Spleen (tissue), 11 donors: Measurements from ENCODE around the gene PRCP. TPM values are rescaled to one million over a fixed set of nuclear protein-coding genes. Genes with fewer than 3 reads are reported as not detected.

Experiments
- DNase-seq: peaks from one replicate; pipeline ENCODE4 v3.0.0-alpha.2; 2020
- H3K27ac ChIP-seq, 8 donors: fragments of 200-600 bp; sonication (generic) in 7 of 8; 1 replicate in 4 of 8; 2 replicates in 4 of 8; pipeline versions ENCODE4 v1.5.0 to v1.8.0; 2016 to 2021; ENCODE audit warnings: inconsistent platforms in 4 of 8, mild to moderate bottlenecking in 4 of 8, moderate library complexity in 1 of 8
- H3K27me3 ChIP-seq, 7 donors: fragments of 200-600 bp; sonication (generic) in 6 of 7; replicated peaks in 1 of 7; 1 replicate in 4 of 7; 2 replicates in 3 of 7; pipeline versions ENCODE4 v1.5.0 to v1.8.0; 2016 to 2021; ENCODE audit warnings: inconsistent platforms in 3 of 7, mild to moderate bottlenecking in 1 of 7
- H3K36me3 ChIP-seq, 6 donors: fragments of 200-600 bp; sonication (generic) in 5 of 6; 1 replicate in 4 of 6; 2 replicates in 2 of 6; pipeline versions ENCODE4 v1.5.0 to v1.8.0; 2016 to 2021; ENCODE audit warnings: inconsistent platforms in 2 of 6
- H3K4me1 ChIP-seq, 6 donors: fragments of 200-600 bp; sonication (generic) in 5 of 6; 1 replicate in 3 of 6; 2 replicates in 3 of 6; pipeline versions ENCODE4 v1.5.0 to v1.8.0; 2016 to 2021; ENCODE audit warnings: inconsistent platforms in 3 of 6
- H3K4me3 ChIP-seq, 8 donors: fragments of 200-600 bp; sonication (generic) in 7 of 8; 1 replicate in 4 of 8; 2 replicates in 4 of 8; pipeline versions ENCODE4 v1.5.0 to v1.8.0; 2016 to 2021; ENCODE audit warnings: inconsistent platforms in 4 of 8, mild to moderate bottlenecking in 4 of 8, moderate library complexity in 2 of 8
- H3K9me3 ChIP-seq, 8 donors: fragments of 200-600 bp; sonication (generic) in 7 of 8; 1 replicate in 4 of 8; 2 replicates in 4 of 8; pipeline versions ENCODE4 v1.5.0 to v1.8.0; 2016 to 2021; ENCODE audit warnings: inconsistent platforms in 4 of 8
- POLR2A ChIP-seq, 3 donors: fragments of 450-650 bp; IDR thresholded peaks; one replicate each; pipeline ENCODE4 v1.5.1; 2017; ENCODE audit warnings: antibody characterized with exemption in 3 of 3, mild to moderate bottlenecking in 1 of 3
- POLR2AphosphoS5 ChIP-seq, 3 donors: sonication (generic); formaldehyde crosslinking; IDR thresholded peaks; one replicate each; pipeline ENCODE4 v1.5.1; 2017; ENCODE audit warnings: antibody characterized with exemption in 3 of 3
- WGBS, 5 donors: extraction: QIAGEN DNeasy Blood & Tissue Kit in 3 of 5; methylation state at CpG; one replicate each; pipeline versions ENCODE4 v1.1.5 to v1.1.7; 2013 to 2018; 5-methylcytosine and 5-hydroxymethylcytosine counted together
- intact Hi-C: fragments of 100-400 bp; cut with DNase I; formaldehyde crosslinking; loops from one replicate; pipeline ENCODE4 v1.15.0; 2023; ENCODE audit warnings: low total_unique reads
- polyA plus RNA-seq, 3 donors: library from polyadenylated mRNA; stranded (reverse); fragments of 200-250 nt; gene quantifications; one replicate each; pipeline ENCODE4 v1.2.1, GENCODE V29; 2013
- total RNA-seq, 7 donors: library from RNA; depleted of rRNA in 3 of 7; stranded (reverse); fragments of >200 nt in 3 of 7; fragmentation: NEBNext Ultra II Directional in 4 of 7; extraction: Animal tissue kit (Norgen Biotek cat#: 25700) in 4 of 7; gene quantifications; one replicate each; pipeline versions ENCODE4 v1.1.0 to v1.2.1, GENCODE V29; 2016 to 2021
- TF ChIP-seq, protein P1 (sequence below), 11 experiments: fragments of 200-600 bp in 7 of 11; fragments of 450-650 bp in 4 of 11; sonication (generic) in 4 of 11; IDR thresholded peaks in 8 of 11; conservative IDR thresholded peaks in 3 of 11; 1 replicate in 7 of 11; 2 replicates in 4 of 11; pipeline versions ENCODE4 v1.4.0 to v1.8.0; 2016 to 2021; ENCODE audit warnings: antibody characterized with exemption in 11 of 11, inconsistent platforms in 4 of 11, mild to moderate bottlenecking in 1 of 11
- donor health status: healthy with polysubstance abuse.
- donor health status: DM: no; HTN: no; CAD: no; lungs with moderate emphysema.
- donor health status: DM: no; HTN: no; CAD: no.
- donor health status: Bipolar disorder and iron deficiency.
- donor health status: healthy.
- donor health status: DM: no; HTN: no; CAD: no.
- donor health status: DM: yes; HTN: yes; CAD: no.

PRCP gene
- total and polyA plus RNA-seq, 10 donors, result 22.2 to 85.7 (median 65.7) TPM

DNA sequence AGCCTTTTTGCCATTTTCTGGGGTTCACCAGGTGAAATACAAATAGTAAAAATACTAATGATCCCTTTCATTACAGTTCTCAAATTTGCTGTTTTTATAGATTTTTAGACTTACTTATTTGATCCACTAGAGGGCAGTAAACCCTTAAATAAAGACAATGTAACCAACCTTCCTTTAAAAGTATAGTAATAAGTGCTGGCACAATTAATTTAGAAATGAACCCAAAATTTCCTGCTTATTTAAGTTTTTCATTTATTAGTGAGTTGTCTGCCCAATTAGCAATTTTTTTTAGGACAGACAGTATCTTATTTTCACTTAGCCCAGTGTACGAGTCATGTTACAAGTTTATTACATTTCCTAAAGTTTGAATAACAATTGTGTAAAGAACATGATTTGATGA lies 6.0 kb upstream of the PRCP start:
- peak overlapping the region in 1 of 8 donors; percentile 51 for H3K27ac ChIP-seq
- 78 to 91% (median 84%) methylated on average over 1 of the region's 1 CpG for WGBS, 5 donors
- DNase-seq, result no peak
- no peak overlapping the region for H3K4me3 ChIP-seq
- peaks cover 0 to 1% (median 0%) of the 10 kb centered on the region in 8 donors for H3K9me3 ChIP-seq
- no peaks in the 10 kb centered on the region for H3K36me3 ChIP-seq
- TF ChIP-seq, protein P1, sequence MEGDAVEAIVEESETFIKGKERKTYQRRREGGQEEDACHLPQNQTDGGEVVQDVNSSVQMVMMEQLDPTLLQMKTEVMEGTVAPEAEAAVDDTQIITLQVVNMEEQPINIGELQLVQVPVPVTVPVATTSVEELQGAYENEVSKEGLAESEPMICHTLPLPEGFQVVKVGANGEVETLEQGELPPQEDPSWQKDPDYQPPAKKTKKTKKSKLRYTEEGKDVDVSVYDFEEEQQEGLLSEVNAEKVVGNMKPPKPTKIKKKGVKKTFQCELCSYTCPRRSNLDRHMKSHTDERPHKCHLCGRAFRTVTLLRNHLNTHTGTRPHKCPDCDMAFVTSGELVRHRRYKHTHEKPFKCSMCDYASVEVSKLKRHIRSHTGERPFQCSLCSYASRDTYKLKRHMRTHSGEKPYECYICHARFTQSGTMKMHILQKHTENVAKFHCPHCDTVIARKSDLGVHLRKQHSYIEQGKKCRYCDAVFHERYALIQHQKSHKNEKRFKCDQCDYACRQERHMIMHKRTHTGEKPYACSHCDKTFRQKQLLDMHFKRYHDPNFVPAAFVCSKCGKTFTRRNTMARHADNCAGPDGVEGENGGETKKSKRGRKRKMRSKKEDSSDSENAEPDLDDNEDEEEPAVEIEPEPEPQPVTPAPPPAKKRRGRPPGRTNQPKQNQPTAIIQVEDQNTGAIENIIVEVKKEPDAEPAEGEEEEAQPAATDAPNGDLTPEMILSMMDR (IDR thresholded peaks at IDR 0.05 in 8 of 11, conservative IDR thresholded peaks at IDR 0.05 in 3 of 11), result peak in 8 of 11 experiments; percentile 30 to 71 (median 65)
- no peak for TF ChIP-seq POLR2AphosphoS5 (IDR thresholded peaks at IDR 0.05)
- H3K27me3 ChIP-seq, result peaks cover 0 to 5% (median 0%) of the 10 kb centered on the region in 7 donors
- peaks cover 7 to 52% (median 27%) of the 10 kb centered on the region in 6 donors for H3K4me1 ChIP-seq
- intact Hi-C loops, result loop anchor here (10.0 kb wide), 3 partner anchors 169 to 339 kb away; partner anchors contain the start of genes ANKRD42 and RAB30

DNA sequence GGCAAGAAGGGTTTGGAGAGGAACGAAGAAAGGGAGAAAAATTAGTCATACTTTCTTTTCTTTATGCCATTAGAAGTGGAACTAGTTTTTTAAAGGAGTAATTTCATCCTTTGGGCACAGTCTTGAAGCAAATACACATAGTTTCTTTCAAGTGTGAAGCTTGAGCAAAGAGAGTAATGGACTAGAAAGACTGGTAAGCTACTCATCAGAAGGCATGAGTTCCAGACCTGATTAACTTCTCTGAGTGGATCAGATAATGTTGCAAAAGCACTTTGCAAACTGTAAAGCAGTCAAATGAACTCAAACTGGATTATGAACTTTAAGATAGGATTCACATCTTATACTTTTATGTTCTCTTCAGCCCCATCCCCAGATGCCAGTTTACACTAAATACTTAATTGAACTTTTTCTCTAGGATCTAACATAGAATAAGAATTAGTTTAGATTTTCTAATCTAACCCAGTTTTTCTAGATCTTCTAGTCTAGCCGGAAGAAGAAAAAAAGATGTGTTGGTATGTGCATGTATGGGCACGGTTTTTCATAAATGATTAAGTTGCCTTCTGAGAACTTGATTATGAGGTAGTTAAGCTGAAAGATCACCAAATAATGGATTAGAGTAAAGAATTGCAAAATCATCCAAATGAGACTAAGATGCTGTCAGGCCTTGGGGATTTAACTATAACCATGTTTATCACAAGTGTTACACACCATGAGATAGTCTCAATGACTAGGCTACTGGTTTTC lies 3.8 kb upstream of the PRCP start:
- Histone ChIP-seq H3K27ac (no peak overlapping the region), H3K4me1 (peaks cover 12 to 64% (median 38%) of the 10 kb centered on the region in 6 donors), H3K4me3 (no peak overlapping the region), H3K9me3 (no peaks in the 10 kb centered on the region), H3K36me3 (no peaks in the 10 kb centered on the region), H3K27me3 (peaks cover 0 to 20% (median 4%) of the 10 kb centered on the region in 7 donors)
- intact Hi-C loops, result loop anchor here (5.0 to 10.0 kb wide), 4 partner anchors 37 to 341 kb away; partner anchors contain the start of genes ANKRD42 and RAB30
- TF ChIP-seq POLR2AphosphoS5 (IDR thresholded peaks at IDR 0.05) (no peak), POLR2A (IDR thresholded peaks at IDR 0.05) (no peak)
- TF ChIP-seq, protein P1 (IDR thresholded peaks at IDR 0.05 in 8 of 11, conservative IDR thresholded peaks at IDR 0.05 in 3 of 11), result no peak
- DNase-seq, result no peak
- 77 to 92% (median 86%) methylated on average over 3 of the region's 3 CpGs for WGBS, 5 donors

DNA sequence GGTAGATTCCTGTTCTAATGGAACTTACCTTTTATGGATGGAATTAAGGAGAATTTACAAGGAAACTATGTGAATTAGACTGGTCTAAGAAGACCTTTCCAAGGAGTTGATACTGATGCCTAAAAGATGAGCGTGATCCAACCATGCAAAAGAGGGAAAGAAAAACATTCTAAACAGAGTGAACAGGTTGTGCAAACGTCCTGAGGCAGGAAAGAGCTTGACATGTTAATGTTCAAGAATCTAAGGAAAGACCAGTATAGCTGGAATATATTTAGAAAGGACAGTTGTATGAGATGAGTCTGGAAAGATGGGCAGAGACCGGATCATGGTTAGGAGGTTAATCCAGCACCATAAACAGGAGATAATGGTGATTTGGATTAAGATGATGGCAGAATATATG lies 2.6 kb upstream of the PRCP start:
- H3K9me3 ChIP-seq, result no peaks in the 10 kb centered on the region
- intact Hi-C loops, result loop anchor here (5.0 to 10.0 kb wide), 4 partner anchors 36 to 342 kb away; partner anchors contain the start of genes ANKRD42 and RAB30
- no peak overlapping the region for H3K4me3 ChIP-seq
- 77 to 81% (median 78%) methylated on average over 3 of the region's 3 CpGs for WGBS, 5 donors
- DNase-seq, result no peak
- no peak overlapping the region for H3K27ac ChIP-seq
- TF ChIP-seq POLR2AphosphoS5 (IDR thresholded peaks at IDR 0.05) (no peak), POLR2A (IDR thresholded peaks at IDR 0.05) (no peak)
- TF ChIP-seq, protein P1 (IDR thresholded peaks at IDR 0.05 in 8 of 11, conservative IDR thresholded peaks at IDR 0.05 in 3 of 11), result no peak
- no peaks in the 10 kb centered on the region for H3K36me3 ChIP-seq
- H3K4me1 ChIP-seq, result peaks cover 19 to 64% (median 45%) of the 10 kb centered on the region in 6 donors
- peaks cover 0 to 25% (median 4%) of the 10 kb centered on the region in 7 donors for H3K27me3 ChIP-seq

DNA sequence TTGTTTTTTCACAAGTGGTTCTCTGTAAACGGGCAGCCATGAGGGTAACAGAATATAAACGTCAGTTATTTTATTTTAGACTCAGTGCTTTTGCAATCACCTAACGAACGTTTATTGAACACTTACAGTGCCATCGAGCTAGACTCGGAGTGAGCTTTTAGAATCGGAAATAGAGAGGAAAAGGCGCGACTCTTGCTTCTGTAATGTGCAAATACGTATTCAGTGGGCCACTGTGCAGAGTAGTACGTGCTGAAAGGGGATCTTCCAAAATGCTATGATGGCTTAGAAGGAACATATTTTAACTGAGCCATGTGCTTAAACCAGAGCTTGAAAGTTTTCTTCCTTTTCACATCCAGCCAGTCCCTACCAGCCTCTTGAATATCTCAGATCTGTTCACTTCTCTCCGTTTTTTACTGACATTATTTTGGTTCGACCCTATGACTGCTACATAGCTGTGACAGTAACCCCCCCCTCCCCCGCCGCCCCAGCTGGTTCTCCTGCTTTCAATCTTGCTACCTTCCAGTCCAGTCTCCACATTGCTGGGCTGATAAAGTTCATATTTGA lies 1.8 kb upstream of the PRCP start:
- intact Hi-C loops, result loop anchor here (5.0 to 10.0 kb wide), 4 partner anchors 35 to 343 kb away; partner anchors contain the start of genes ANKRD42 and RAB30
- Histone ChIP-seq H3K4me1 (peaks cover 19 to 64% (median 50%) of the 10 kb centered on the region in 6 donors), H3K27me3 (peaks cover 0 to 25% (median 4%) of the 10 kb centered on the region in 7 donors), H3K9me3 (no peaks in the 10 kb centered on the region), H3K36me3 (no peaks in the 10 kb centered on the region), H3K27ac (peak overlapping the region in 6 of 8 donors; percentile 93 to 98 (median 96)), H3K4me3 (peak overlapping the region; percentile 51 to 86 (median 60))
- DNase-seq, result no peak
- WGBS, 5 donors, result 2 to 4% (median 2%) methylated on average over 15 of the region's 15 CpGs
- TF ChIP-seq POLR2AphosphoS5 (IDR thresholded peaks at IDR 0.05) (no peak), POLR2A (IDR thresholded peaks at IDR 0.05) (no peak)
- TF ChIP-seq, protein P1 (IDR thresholded peaks at IDR 0.05 in 8 of 11, conservative IDR thresholded peaks at IDR 0.05 in 3 of 11), result no peak
